ENCODE measurements around the gene MLPH.

DNA sequence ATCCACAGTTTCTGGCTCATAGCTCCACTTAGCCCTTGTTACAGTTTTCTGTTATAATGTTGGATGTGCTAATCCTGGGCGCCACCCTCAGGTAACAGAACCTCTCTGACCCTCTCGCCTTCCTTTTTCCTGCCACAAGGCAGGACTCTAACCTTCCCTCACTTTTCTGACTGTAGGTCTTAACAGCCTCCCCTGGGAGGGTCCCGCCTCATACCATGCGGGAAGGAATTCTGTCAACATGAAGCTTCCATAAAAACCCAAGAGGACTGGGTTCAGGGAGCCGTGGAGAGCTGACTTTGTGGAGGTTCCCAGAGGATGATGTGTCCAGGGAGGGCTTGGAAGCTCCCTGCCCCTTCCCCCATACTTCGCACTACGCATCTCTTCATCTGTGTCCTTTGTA, 115.4 kb downstream of the MLPH start:
- no peak for TF ChIP-seq EZH2 (IDR thresholded peaks at IDR 0.05; ENCODE audit: insufficient read depth, poor library complexity, severe bottlenecking)
- no peak for TF ChIP-seq EZH2phosphoT487 (IDR thresholded peaks at IDR 0.05; ENCODE audit: insufficient read depth, low read depth)

All from GM23248 (cell line).